ENCODE data around the gene DFFA. TPM values are rescaled to one million over a fixed set of nuclear protein-coding genes. Genes with fewer than 3 reads are reported as not detected.

Gene DFFA
- total and polyA plus RNA-seq, 2 donors (not counting 3 experiments of a cell fraction or from before 2014, with no cell fraction given) = 30.0 to 44.5 TPM

DNA sequence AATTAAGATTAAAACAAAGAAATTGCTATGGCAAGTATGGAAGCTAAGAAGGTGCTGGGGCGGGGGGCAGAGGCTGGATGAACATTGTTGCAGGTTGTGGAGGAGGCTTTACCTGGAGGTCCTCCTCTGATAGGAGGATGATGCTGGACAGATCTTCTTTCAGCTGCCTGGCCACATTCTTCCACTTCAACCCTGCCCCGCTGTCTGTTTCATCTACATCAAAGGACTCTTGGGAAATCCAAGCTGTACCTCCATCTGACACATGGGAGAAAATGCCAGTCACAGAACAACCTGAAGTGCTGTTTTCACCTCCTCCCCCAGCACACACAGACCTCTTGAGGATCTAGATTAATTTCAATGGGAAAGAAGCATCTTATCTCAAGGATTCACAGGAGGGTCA lies 5.3 kb downstream of the DFFA start:
- Histone ChIP-seq H3K9ac (replicated peaks; ENCODE audit: extremely low read depth, insufficient read depth, low read length) (no peak overlapping the region), H4K20me1 (replicated peaks; ENCODE audit: control insufficient read depth, extremely low read depth, insufficient read depth, low read length) (no peaks in the 10 kb centered on the region), H3K9me1 (replicated peaks; ENCODE audit: control insufficient read depth, extremely low read depth, insufficient read depth, low read length) (no peaks in the 10 kb centered on the region), H3K27me3 (ENCODE audit: control insufficient read depth in 2 of 2, insufficient read depth in 2 of 2, low read length in 2 of 2) (no peaks in the 10 kb centered on the region), H2AFZ (ENCODE audit: low read depth, low read length) (no peak overlapping the region), H3K27ac (ENCODE audit: insufficient read depth, low read depth, low read length) (no peak overlapping the region), H3K9me3 (replicated peaks; ENCODE audit: control insufficient read depth, insufficient read depth, low read length) (no peaks in the 10 kb centered on the region), H3K79me2 (ENCODE audit: control insufficient read depth, insufficient read depth, low read length) (peaks cover 10% of the 10 kb centered on the region), H3K4me3 (replicated peaks in 1 of 3; ENCODE audit: insufficient read depth in 1 of 3, low read depth in 1 of 3, low read length in 3 of 3) (no peak overlapping the region), H3K36me3 (ENCODE audit: control insufficient read depth in 2 of 2, extremely low read depth in 1 of 2, insufficient read depth in 2 of 2, low read length in 2 of 2) (peaks cover 3 to 17% of the 10 kb centered on the region in 2 experiments), H3K4me1 (ENCODE audit: control insufficient read depth, extremely low read depth, insufficient read depth, low read length) (peaks cover 4% of the 10 kb centered on the region), H3K4me2 (ENCODE audit: insufficient read depth, low read length) (no peak overlapping the region)
- CTCF ChIA-PET = no interaction called here
- POLR2A ChIA-PET = no interaction called here
- FAIRE-seq = no peak
- TF ChIP-seq POLR2AphosphoS5 (IDR thresholded peaks at IDR 0.05; ENCODE audit: insufficient read depth, low read depth, low read length) (no peak), POLR2A (IDR thresholded peaks at IDR 0.05; ENCODE audit: low read depth, low read length) (no peak), GATA2 (IDR thresholded peaks at IDR 0.05; ENCODE audit: insufficient read depth, insufficient read length, low read depth, low read length) (no peak), FOS (IDR thresholded peaks at IDR 0.05; ENCODE audit: borderline replicate concordance, insufficient read depth, low read length) (no peak), EZH2 (IDR thresholded peaks at IDR 0.05; ENCODE audit: borderline replicate concordance, low read depth, low read length, severe bottlenecking) (no peak), MYC (IDR thresholded peaks at IDR 0.05; ENCODE audit: low read depth, low read length) (no peak), JUN (IDR thresholded peaks at IDR 0.05; ENCODE audit: borderline replicate concordance, insufficient read depth, insufficient read length, low read depth) (no peak)
- TF ChIP-seq, protein P1, sequence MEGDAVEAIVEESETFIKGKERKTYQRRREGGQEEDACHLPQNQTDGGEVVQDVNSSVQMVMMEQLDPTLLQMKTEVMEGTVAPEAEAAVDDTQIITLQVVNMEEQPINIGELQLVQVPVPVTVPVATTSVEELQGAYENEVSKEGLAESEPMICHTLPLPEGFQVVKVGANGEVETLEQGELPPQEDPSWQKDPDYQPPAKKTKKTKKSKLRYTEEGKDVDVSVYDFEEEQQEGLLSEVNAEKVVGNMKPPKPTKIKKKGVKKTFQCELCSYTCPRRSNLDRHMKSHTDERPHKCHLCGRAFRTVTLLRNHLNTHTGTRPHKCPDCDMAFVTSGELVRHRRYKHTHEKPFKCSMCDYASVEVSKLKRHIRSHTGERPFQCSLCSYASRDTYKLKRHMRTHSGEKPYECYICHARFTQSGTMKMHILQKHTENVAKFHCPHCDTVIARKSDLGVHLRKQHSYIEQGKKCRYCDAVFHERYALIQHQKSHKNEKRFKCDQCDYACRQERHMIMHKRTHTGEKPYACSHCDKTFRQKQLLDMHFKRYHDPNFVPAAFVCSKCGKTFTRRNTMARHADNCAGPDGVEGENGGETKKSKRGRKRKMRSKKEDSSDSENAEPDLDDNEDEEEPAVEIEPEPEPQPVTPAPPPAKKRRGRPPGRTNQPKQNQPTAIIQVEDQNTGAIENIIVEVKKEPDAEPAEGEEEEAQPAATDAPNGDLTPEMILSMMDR (IDR thresholded peaks at IDR 0.05; ENCODE audit: extremely low read depth in 1 of 2, insufficient read depth in 1 of 2, low read depth in 1 of 2, low read length in 2 of 2) = no peak
- TF ChIP-seq, protein P2, sequence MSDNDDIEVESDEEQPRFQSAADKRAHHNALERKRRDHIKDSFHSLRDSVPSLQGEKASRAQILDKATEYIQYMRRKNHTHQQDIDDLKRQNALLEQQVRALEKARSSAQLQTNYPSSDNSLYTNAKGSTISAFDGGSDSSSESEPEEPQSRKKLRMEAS (IDR thresholded peaks at IDR 0.05; ENCODE audit: insufficient read depth, insufficient read length) = no peak
- BruUV-seq (replicated peaks) = no TSS peak
- no peak for DNase-seq (ENCODE audit: low read depth, low spot score)
- dilution Hi-C loops (cut with MboI; ENCODE audit: extremely low pct_ligation_motif_present, low sequenced_read_pairs) = no loop called here
- intact Hi-C loops (cut with micrococcal nuclease) = no loop called here
